PFSK-1 (cell line): ENCODE measurements around the gene KCNE1.

Experiments used
- FOXP2 ChIP-seq: optimal IDR thresholded peaks from 2 replicates; pipeline ENCODE3; 2011; ENCODE audit warnings: borderline replicate concordance, control low read depth, inconsistent platforms; ENCODE audit not compliant: insufficient read depth; ENCODE audit errors: extremely low read length, extremely low read depth
- POLR2AphosphoS5 ChIP-seq: IDR thresholded peaks from 2 replicates; pipeline ENCODE4 v1.6.1; 2012; ENCODE audit warnings: low read depth, mild to moderate bottlenecking, control low read depth, low read length, moderate library complexity
- SIN3A ChIP-seq: IDR thresholded peaks from 2 replicates; pipeline ENCODE4 v1.6.1; 2012; ENCODE audit warnings: mild to moderate bottlenecking, low read length, moderate library complexity, borderline replicate concordance; ENCODE audit not compliant: insufficient read depth
- TAF1 ChIP-seq: IDR thresholded peaks from 2 replicates; pipeline ENCODE4 v1.6.1; 2012; ENCODE audit warnings: low read length, control low read depth, borderline replicate concordance; ENCODE audit not compliant: insufficient read depth
- TF ChIP-seq, protein P1 (sequence below), 2 experiments: IDR thresholded peaks; 2 replicates each; pipeline versions ENCODE4 v1.6.1 to v1.8.0; 2011 to 2012; ENCODE audit warnings: low read depth in 2 of 2, low read length in 2 of 2, control low read depth in 1 of 2, inconsistent platforms in 1 of 2, mild to moderate bottlenecking in 1 of 2, moderate library complexity in 1 of 2; ENCODE audit not compliant: insufficient read depth in 1 of 2

KCNE1 gene

DNA sequence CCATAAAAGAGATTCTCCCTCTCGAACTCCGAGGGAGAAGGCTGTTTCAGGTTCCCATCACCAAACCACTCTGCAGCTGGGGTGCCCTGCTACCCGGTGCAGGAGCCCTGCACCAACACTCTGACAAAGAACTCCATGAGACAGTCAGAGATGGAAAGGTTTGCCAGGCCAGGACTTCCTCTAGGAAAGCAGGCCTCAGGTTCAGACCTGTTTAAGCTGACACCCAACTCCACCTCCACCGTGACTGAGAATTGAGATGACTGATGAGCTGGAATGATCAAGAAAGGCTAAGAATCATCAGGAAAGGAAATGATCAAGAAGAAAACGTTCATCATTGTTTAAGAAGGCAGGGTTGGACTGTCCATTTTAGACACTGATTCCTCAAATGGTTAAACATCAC, 46.2 kb upstream of the KCNE1 start:
- TF ChIP-seq POLR2AphosphoS5: no peak
- TF ChIP-seq TAF1: no peak
- no peak for TF ChIP-seq SIN3A
- TF ChIP-seq, protein P1, sequence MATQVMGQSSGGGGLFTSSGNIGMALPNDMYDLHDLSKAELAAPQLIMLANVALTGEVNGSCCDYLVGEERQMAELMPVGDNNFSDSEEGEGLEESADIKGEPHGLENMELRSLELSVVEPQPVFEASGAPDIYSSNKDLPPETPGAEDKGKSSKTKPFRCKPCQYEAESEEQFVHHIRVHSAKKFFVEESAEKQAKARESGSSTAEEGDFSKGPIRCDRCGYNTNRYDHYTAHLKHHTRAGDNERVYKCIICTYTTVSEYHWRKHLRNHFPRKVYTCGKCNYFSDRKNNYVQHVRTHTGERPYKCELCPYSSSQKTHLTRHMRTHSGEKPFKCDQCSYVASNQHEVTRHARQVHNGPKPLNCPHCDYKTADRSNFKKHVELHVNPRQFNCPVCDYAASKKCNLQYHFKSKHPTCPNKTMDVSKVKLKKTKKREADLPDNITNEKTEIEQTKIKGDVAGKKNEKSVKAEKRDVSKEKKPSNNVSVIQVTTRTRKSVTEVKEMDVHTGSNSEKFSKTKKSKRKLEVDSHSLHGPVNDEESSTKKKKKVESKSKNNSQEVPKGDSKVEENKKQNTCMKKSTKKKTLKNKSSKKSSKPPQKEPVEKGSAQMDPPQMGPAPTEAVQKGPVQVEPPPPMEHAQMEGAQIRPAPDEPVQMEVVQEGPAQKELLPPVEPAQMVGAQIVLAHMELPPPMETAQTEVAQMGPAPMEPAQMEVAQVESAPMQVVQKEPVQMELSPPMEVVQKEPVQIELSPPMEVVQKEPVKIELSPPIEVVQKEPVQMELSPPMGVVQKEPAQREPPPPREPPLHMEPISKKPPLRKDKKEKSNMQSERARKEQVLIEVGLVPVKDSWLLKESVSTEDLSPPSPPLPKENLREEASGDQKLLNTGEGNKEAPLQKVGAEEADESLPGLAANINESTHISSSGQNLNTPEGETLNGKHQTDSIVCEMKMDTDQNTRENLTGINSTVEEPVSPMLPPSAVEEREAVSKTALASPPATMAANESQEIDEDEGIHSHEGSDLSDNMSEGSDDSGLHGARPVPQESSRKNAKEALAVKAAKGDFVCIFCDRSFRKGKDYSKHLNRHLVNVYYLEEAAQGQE (IDR thresholded peaks at IDR 0.05; ENCODE audit: insufficient read depth in 1 of 2, low read depth in 2 of 2, low read length in 2 of 2): no peak
- TF ChIP-seq FOXP2: no peak

DNA sequence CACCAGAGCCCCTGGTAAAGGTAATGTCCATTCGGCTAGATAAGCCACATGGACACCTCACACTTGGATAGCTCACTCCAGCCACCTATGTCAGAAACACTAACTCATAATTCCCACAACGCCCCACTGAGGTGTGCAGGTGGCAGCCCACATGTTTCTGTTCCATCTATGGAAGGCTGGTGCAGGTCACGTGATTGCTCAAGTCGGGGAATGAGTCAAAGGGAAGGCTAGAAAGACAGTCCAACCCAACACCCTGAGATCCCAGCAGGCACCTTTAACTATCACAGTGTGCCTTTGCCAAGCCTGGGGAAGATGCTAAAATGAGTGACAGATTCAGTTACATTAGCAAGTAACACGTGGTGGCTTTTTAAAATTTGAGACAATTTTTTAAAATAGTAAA, 45.3 kb upstream of the KCNE1 start:
- no peak for TF ChIP-seq SIN3A
- TF ChIP-seq TAF1: no peak
- TF ChIP-seq, protein P1 (IDR thresholded peaks at IDR 0.05; ENCODE audit: insufficient read depth in 1 of 2, low read depth in 2 of 2, low read length in 2 of 2): no peak
- no peak for TF ChIP-seq POLR2AphosphoS5
- TF ChIP-seq FOXP2: no peak

DNA sequence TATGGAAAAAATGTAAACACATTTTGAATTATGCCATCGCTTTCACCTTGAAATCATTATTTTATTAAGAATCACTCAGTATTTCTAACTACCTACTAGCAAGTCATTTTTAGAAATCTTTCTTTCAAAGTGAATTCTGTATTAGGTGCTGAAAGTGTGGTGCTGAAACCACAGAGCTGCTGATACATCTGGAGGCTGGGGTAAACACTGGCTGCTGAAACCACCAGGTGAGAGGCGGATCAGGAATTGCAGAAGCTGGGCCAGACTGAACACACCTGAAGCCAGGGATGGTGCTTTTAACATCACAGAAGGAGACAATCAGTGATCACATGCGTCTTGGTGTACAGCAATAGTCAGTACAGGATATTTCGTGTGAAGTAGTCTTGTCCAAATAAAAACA, 42.2 kb upstream of the KCNE1 start:
- TF ChIP-seq FOXP2 (no peak), TAF1 (no peak)
- TF ChIP-seq, protein P1 (IDR thresholded peaks at IDR 0.05; ENCODE audit: insufficient read depth in 1 of 2, low read depth in 2 of 2, low read length in 2 of 2): no peak

DNA sequence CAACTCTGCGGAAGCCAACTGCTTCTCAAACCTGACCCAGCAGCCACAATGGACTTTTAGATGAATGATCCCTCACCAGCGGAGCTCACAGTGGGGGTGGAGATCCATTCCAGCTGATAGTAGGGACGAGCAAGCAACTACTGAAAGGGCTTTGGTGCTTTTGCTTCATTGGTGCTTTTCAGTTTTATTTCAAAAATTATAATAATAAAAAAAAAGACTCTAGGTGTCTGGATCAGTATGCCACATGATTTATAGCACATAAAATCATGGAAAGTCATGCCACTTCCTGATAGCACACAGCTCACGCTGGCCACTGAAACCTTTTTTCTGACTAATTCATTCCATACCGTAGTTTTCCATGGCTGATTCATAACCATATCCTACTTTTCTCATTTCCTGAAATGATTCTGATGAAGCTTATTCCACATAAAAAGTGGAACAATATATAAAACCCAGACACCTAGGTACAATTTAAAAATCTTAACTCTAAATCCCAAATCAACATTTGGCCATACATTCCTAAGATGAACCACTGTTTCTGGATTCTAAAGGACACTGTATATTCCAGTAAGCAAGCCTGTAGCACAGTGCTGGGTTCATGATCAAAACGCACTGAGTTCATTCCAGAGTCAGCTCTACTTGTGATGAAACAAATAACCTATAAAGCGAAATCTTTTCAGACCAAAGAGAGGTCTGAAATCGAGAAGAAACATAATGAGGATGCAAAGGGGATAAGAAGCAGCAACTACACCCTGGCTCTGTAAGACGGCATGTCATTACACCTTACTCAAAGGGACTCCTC, 41.3 kb upstream of the KCNE1 start:
- TF ChIP-seq SIN3A (no peak), FOXP2 (no peak), TAF1 (no peak), POLR2AphosphoS5 (no peak)
- TF ChIP-seq, protein P1 (IDR thresholded peaks at IDR 0.05; ENCODE audit: insufficient read depth in 1 of 2, low read depth in 2 of 2, low read length in 2 of 2): no peak

DNA sequence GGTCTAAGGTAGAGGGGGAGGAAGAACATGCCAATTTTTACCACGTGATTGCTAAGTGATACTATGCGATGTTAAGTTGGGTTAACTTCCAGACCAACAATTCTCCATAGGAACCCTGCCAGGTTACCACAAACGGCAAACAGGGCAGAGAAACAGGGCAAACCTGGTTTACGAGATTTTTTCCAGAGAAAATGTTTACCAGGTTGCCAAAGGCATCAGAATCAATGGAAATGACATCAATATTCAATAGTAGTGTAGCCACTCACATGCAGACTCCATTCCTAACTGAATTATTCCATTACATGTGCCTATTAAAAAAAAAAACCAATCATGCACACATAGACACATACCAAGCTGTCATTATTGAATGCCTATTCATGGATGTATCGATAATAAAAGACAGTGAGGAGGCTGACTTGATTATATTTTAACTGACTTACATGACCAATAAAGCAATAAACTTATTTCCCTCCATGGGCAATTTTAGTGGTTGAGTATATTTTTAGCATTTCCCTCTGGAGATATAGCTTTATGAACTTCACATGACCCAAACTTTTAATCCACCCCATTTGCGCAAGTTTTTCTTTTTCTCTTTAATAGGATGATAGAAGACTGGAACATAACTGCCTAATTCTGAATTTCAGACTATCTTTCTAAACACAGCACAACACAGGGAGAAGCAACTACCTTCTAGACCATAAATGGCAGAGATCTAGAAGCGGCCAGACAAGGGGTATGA, 40.5 kb upstream of the KCNE1 start:
- TF ChIP-seq POLR2AphosphoS5 (no peak), SIN3A (no peak), FOXP2 (no peak), TAF1 (no peak)
- TF ChIP-seq, protein P1 (IDR thresholded peaks at IDR 0.05; ENCODE audit: insufficient read depth in 1 of 2, low read depth in 2 of 2, low read length in 2 of 2): no peak
